Lung (tissue), 12 donors: ENCODE results near the gene MRPS14. TPM values are rescaled to one million over a fixed set of nuclear protein-coding genes. Genes with fewer than 3 reads are reported as not detected.
A peak's percentile ranks its signal among the peaks of the same experiment; 100 is the strongest.

Experiments
- ATAC-seq: fragments of 200-7000 bp; cut with Tn5 transposase; one replicate; pipeline ENCODE4 v1.9.1; 2020; ENCODE audit warnings: moderate number of reproducible peaks; ENCODE audit not compliant: insufficient read depth, low FRiP score
- DNase-seq, 3 donors: peaks; one replicate each; pipeline ENCODE4 v3.0.0-alpha.2; 2013 to 2017
- H3K27ac ChIP-seq, 2 donors: one replicate each; pipeline ENCODE4 v1.5.1; 2013; ENCODE audit warnings: mild to moderate bottlenecking in 2 of 2, moderate library complexity in 2 of 2, control low read depth in 1 of 2, inconsistent platforms in 1 of 2, low read depth in 1 of 2, low read length in 1 of 2
- H3K27me3 ChIP-seq, 3 donors: one replicate each; pipeline ENCODE4 v1.5.1; 2013; ENCODE audit warnings: low read length in 2 of 3; ENCODE audit not compliant: control insufficient read depth in 3 of 3, insufficient read depth in 3 of 3
- H3K36me3 ChIP-seq, 4 donors: one replicate each; pipeline ENCODE4 v1.5.1; 2013; ENCODE audit warnings: low read length in 4 of 4, mild to moderate bottlenecking in 1 of 4, moderate library complexity in 1 of 4; ENCODE audit not compliant: control insufficient read depth in 4 of 4, insufficient read depth in 4 of 4
- H3K4me1 ChIP-seq, 5 donors: one replicate each; pipeline ENCODE4 v1.5.1; 2013; ENCODE audit warnings: low read length in 5 of 5, mild to moderate bottlenecking in 2 of 5, moderate library complexity in 1 of 5; ENCODE audit not compliant: control insufficient read depth in 5 of 5, insufficient read depth in 5 of 5
- H3K4me3 ChIP-seq: one replicate; pipeline ENCODE4 v1.5.1; 2013; ENCODE audit warnings: mild to moderate bottlenecking, control low read depth, moderate library complexity
- H3K9ac ChIP-seq, 2 donors: one replicate each; pipeline ENCODE4 v1.5.1; 2013; ENCODE audit warnings: low read length in 2 of 2, control low read depth in 1 of 2; ENCODE audit not compliant: insufficient read depth in 1 of 2
- H3K9me3 ChIP-seq, 4 donors: one replicate each; pipeline ENCODE4 v1.5.1; 2013; ENCODE audit warnings: low read length in 3 of 4, mild to moderate bottlenecking in 1 of 4, moderate library complexity in 1 of 4; ENCODE audit not compliant: control insufficient read depth in 4 of 4, insufficient read depth in 3 of 4
- CTCF ChIP-seq: IDR thresholded peaks from 2 replicates; pipeline ENCODE4 v1.5.1; 2012; ENCODE audit warnings: mild to moderate bottlenecking; ENCODE audit errors: control extremely low read depth, extremely low read depth
- WGBS, 2 donors: extraction: QIAGEN DNeasy Blood & Tissue Kit; methylation state at CpG; one replicate each; pipeline ENCODE4 v1.1.7; 2013; 5-methylcytosine and 5-hydroxymethylcytosine counted together
- polyA plus RNA-seq, 2 donors: library from polyadenylated mRNA; stranded (reverse); fragments of 200-250 nt; gene quantifications; one replicate each; pipeline ENCODE4 v1.2.1, GENCODE V29; 2013
- total RNA-seq, 2 donors: library from RNA; depleted of rRNA in 1 of 2; stranded (reverse); fragments of >200 nt in 1 of 2; gene quantifications; one replicate each; pipeline ENCODE4 v1.2.1, GENCODE V29; 2014 to 2021
- donor health status: control.
- donor health status: control.
- donor health status: Bipolar disorder and iron deficiency.
- donor health status: healthy.
- donor health status: DM: yes; HTN: yes; CAD: no.

Gene MRPS14
- total and polyA plus RNA-seq, 4 donors: 13.4 to 39.7 (median 23.5) TPM

- 28 to 55% methylated on average over 1 of the region's 1 CpG for WGBS, 2 donors
- DNase-seq: peak in 2 of 3 donors; percentile 72 to 86
- Histone ChIP-seq H3K27ac (no peak overlapping the region), H3K4me3 (no peak overlapping the region), H3K9me3 (no peaks in the 10 kb centered on the region), H3K4me1 (peaks cover 5 to 36% (median 28%) of the 10 kb centered on the region in 5 donors), H3K9ac (no peak overlapping the region), H3K36me3 (peaks cover 0 to 5% (median 0%) of the 10 kb centered on the region in 4 donors), H3K27me3 (no peaks in the 10 kb centered on the region)
- no peak for TF ChIP-seq CTCF
- peak; percentile 42 for ATAC-seq
These were observed 57.1 kb downstream of the MRPS14 start for GRCh38 chr1:174966008-174966572.

- Histone ChIP-seq H3K9ac (no peak overlapping the region), H3K27ac (peak overlapping the region in 1 of 2 donors; percentile 84), H3K9me3 (no peaks in the 10 kb centered on the region), H3K36me3 (peaks cover 0 to 5% (median 0%) of the 10 kb centered on the region in 4 donors), H3K4me1 (peaks cover 5 to 36% (median 28%) of the 10 kb centered on the region in 5 donors), H3K4me3 (no peak overlapping the region), H3K27me3 (no peaks in the 10 kb centered on the region)
- TF ChIP-seq CTCF: no peak
- peak in 1 of 3 donors; percentile 37 for DNase-seq
- ATAC-seq: no peak
- WGBS, 2 donors: 32 to 43% methylated on average over 3 of the region's 3 CpGs
These were observed 57.7 kb downstream of the MRPS14 start for GRCh38 chr1:174965362-174966007.

- peaks cover 0 to 5% (median 0%) of the 10 kb centered on the region in 4 donors for H3K36me3 ChIP-seq
- peaks cover 5 to 36% (median 28%) of the 10 kb centered on the region in 5 donors for H3K4me1 ChIP-seq
- peak overlapping the region in 1 of 2 donors; percentile 72 for H3K27ac ChIP-seq
- H3K9ac ChIP-seq: peak overlapping the region in 1 of 2 donors; percentile 15
- ATAC-seq: no peak
- H3K9me3 ChIP-seq: no peaks in the 10 kb centered on the region
- DNase-seq: peak in 2 of 3 donors; percentile 68 to 79
- TF ChIP-seq CTCF: no peak
- H3K4me3 ChIP-seq: no peak overlapping the region
- H3K27me3 ChIP-seq: no peaks in the 10 kb centered on the region
- 25 to 62% methylated on average over 1 of the region's 1 CpG for WGBS, 2 donors
These were observed 58.3 kb downstream of the MRPS14 start for GRCh38 chr1:174964972-174965361.
